Measurements from ENCODE around the gene SRXN1. TPM values are rescaled to one million over a fixed set of nuclear protein-coding genes. Genes with fewer than 3 reads are reported as not detected.

SRXN1 gene
- total RNA-seq, 3 donors from 2014 or later: 16.2 to 30.2 (median 21.1) TPM

DNA sequence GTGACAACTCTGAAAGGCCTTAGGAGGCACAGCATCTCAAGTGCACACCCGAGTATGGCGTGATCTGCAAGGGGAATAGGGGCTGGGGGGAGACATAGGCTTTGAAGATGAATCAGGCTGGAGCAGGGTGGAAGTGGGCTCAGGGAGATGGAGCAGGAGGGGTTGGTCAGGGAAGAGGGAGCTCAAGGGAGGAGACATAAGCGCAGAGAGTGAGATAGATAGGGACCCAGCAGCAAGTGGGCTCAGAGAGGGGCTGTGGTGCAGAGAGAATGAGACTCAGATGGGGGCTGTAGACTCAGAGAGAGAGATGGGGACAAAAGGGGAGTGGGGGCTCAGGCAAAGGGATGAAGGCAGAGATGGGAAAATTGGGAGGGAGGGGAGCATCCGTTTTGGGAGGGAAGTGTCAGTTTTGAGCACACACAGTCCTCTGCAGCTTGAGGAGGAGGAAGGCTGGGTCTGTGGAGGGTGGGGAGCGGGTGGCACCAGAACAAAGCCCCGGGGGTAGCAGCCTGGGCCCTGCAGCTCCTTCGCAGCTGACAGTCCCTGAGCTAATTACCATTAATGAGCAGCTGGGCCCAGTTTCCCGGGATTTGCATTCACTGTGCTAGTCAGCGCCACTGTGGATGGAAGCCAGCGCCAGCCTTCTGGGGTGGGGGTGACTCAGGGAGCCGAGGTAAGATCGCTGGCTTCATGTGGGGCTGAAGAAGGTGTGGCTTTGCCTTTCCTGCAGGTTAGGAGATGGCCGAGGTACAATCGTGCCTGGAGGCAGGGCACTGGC lies 18.7 kb downstream of the SRXN1 start:
- no peaks in the 10 kb centered on the region for H3K4me1 ChIP-seq
- H3K27ac ChIP-seq: no peak overlapping the region
- intact Hi-C loops (cut with DNase I; ENCODE audit: low total_unique reads): no loop called here
- no peaks in the 10 kb centered on the region for H3K9me3 ChIP-seq
- no peaks in the 10 kb centered on the region for H3K27me3 ChIP-seq
- H3K36me3 ChIP-seq: no peaks in the 10 kb centered on the region
- no peak overlapping the region for H3K4me3 ChIP-seq
- TF ChIP-seq POLR2AphosphoS5 (IDR thresholded peaks at IDR 0.05) (no peak), POLR2A (IDR thresholded peaks at IDR 0.05) (no peak), CTCF (IDR thresholded peaks at IDR 0.05) (no peak)
- DNase-seq (ENCODE audit: low spot score in 2 of 2): no peak

- Histone ChIP-seq H3K4me1 (no peaks in the 10 kb centered on the region), H3K4me3 (no peak overlapping the region), H3K27ac (no peak overlapping the region), H3K9me3 (no peaks in the 10 kb centered on the region), H3K36me3 (no peaks in the 10 kb centered on the region), H3K27me3 (no peaks in the 10 kb centered on the region)
- no peak for DNase-seq (ENCODE audit: low spot score in 2 of 2)
- intact Hi-C loops (cut with DNase I; ENCODE audit: low total_unique reads): no loop called here
- TF ChIP-seq CTCF (IDR thresholded peaks at IDR 0.05) (no peak), POLR2AphosphoS5 (IDR thresholded peaks at IDR 0.05) (no peak), POLR2A (IDR thresholded peaks at IDR 0.05) (no peak)
These were observed 21.9 kb downstream of the SRXN1 start for GRCh38 chr20:631101-631500.

GRCh38 chr20:626579-626978 lies 26.4 kb downstream of the SRXN1 start:
- Histone ChIP-seq H3K9me3 (no peaks in the 10 kb centered on the region), H3K36me3 (no peaks in the 10 kb centered on the region), H3K27ac (no peak overlapping the region), H3K4me1 (no peaks in the 10 kb centered on the region), H3K4me3 (no peak overlapping the region), H3K27me3 (peaks cover 0 to 12% of the 10 kb centered on the region in 2 donors)
- TF ChIP-seq POLR2A (IDR thresholded peaks at IDR 0.05): no peak
- TF ChIP-seq POLR2AphosphoS5 (IDR thresholded peaks at IDR 0.05): no peak
- TF ChIP-seq CTCF (IDR thresholded peaks at IDR 0.05): no peak
- intact Hi-C loops (cut with DNase I; ENCODE audit: low total_unique reads): no loop called here
- no peak for DNase-seq (ENCODE audit: low spot score in 2 of 2)

DNA sequence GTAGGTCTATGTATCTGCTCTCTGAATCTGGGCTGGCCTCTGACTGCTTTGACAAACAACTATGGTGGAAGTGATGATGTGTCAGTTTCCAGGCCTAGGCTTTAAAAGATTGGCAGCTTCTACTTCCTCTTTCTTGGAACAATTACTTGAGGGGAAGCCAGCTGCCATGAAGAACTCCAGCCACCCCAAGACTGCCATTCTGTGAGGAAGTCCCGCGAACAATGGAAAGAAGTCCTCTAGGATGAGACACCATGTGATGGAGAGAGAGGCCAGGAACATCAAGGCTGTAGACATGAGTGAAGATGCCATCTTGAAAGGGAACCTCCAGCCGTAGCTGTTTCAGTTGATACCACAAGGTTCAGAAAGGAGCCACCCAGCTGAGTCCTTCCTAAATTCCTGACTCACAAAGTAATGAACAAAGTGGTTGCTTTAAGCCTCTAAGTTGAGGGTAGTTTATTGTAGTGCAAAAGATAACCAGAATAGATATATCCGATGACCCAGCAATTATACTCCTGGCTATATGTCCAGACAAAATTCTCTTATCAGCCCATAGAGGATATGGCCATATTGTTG lies 27.6 kb downstream of the SRXN1 start:
- Histone ChIP-seq H3K4me3 (no peak overlapping the region), H3K9me3 (no peaks in the 10 kb centered on the region), H3K27ac (no peak overlapping the region), H3K4me1 (no peaks in the 10 kb centered on the region), H3K36me3 (no peaks in the 10 kb centered on the region), H3K27me3 (peaks cover 0 to 22% of the 10 kb centered on the region in 2 donors)
- no peak for DNase-seq (ENCODE audit: low spot score in 2 of 2)
- intact Hi-C loops (cut with DNase I; ENCODE audit: low total_unique reads): no loop called here
- no peak for TF ChIP-seq POLR2AphosphoS5 (IDR thresholded peaks at IDR 0.05)
- no peak for TF ChIP-seq CTCF (IDR thresholded peaks at IDR 0.05)
- TF ChIP-seq POLR2A (IDR thresholded peaks at IDR 0.05): no peak

- DNase-seq (ENCODE audit: low spot score in 2 of 2): no peak
- Histone ChIP-seq H3K4me3 (no peak overlapping the region), H3K4me1 (no peaks in the 10 kb centered on the region), H3K9me3 (no peaks in the 10 kb centered on the region), H3K27ac (no peak overlapping the region), H3K36me3 (no peaks in the 10 kb centered on the region), H3K27me3 (peaks cover 0 to 33% of the 10 kb centered on the region in 2 donors)
- intact Hi-C loops (cut with DNase I; ENCODE audit: low total_unique reads): no loop called here
- TF ChIP-seq POLR2AphosphoS5 (IDR thresholded peaks at IDR 0.05): no peak
- no peak for TF ChIP-seq POLR2A (IDR thresholded peaks at IDR 0.05)
- TF ChIP-seq CTCF (IDR thresholded peaks at IDR 0.05): no peak
These were observed 29.3 kb downstream of the SRXN1 start for GRCh38 chr20:623704-624103.
